HG03025 (cell line): ENCODE results near the gene PPP1R36.

Source experiments
- ATAC-seq: cut with Tn5 transposase; IDR thresholded peaks from one replicate; pipeline ENCODE4 v1.9.1; 2021; ENCODE audit warnings: mild to moderate bottlenecking, moderate library complexity; ENCODE audit not compliant: unreplicated experiment, low FRiP score

The PPP1R36 gene

GRCh38 chr14:64638625-64639024, 88.9 kb downstream of the PPP1R36 start:
- no peak for ATAC-seq
